ENCODE data around the gene OR12D3. TPM values are rescaled to one million over a fixed set of nuclear protein-coding genes. Genes with fewer than 3 reads are reported as not detected.

Gene OR12D3
- total RNA-seq, 1 donor: not detected

Other genes starting within 250 kb of the OR12D3 start
- gene OR2J2, start 204.4 kb downstream of the OR12D3 start, total RNA-seq: under 0.01 TPM
- gene OR14J1, start 73.6 kb downstream of the OR12D3 start, total RNA-seq: not detected
- gene OR5V1, start 6.4 kb downstream of the OR12D3 start, total RNA-seq: not detected
- gene OR12D2, start 20.3 kb upstream of the OR12D3 start, total RNA-seq: not detected
- gene OR12D1, start 39.6 kb upstream of the OR12D3 start, total RNA-seq: not detected
- gene OR10C1, start 64.0 kb upstream of the OR12D3 start, total RNA-seq: under 0.01 TPM
- gene OR11A1, start 81.8 kb upstream of the OR12D3 start, total RNA-seq: not detected
- not detected for gene OR2H1, start 81.9 kb upstream of the OR12D3 start, total RNA-seq
- not detected for gene MAS1L, start 112.7 kb upstream of the OR12D3 start, total RNA-seq
- not detected for gene UBD, start 184.4 kb upstream of the OR12D3 start, total RNA-seq
- under 0.01 TPM for gene OR2H2, start 209.8 kb upstream of the OR12D3 start, total RNA-seq

Measured in hematopoietic multipotent progenitor cell (in vitro differentiated cells).